Neural cell (in vitro differentiated cells): ENCODE measurements around the gene TMED3. TPM values are rescaled to one million over a fixed set of nuclear protein-coding genes. Genes with fewer than 3 reads are reported as not detected.

ENCODE experiments used
- H2AFZ ChIP-seq: fragments of 200-600, 300-800 bp; sonication (generic), shearing (Covaris generic); 2 replicates; pipeline ENCODE4 v1.6.0; 2014; ENCODE audit warnings: low read depth, mild to moderate bottlenecking, antibody characterized with exemption, low read length, moderate library complexity
- H3F3A ChIP-seq: fragments of 200-600 bp; shearing (Covaris generic); 2 replicates; pipeline ENCODE4 v1.6.1; 2016; ENCODE audit warnings: mild to moderate bottlenecking, moderate library complexity, mixed read lengths, antibody characterized with exemption, low read length; ENCODE audit not compliant: insufficient read depth, poor library complexity, severe bottlenecking
- H3K27ac ChIP-seq: fragments of 200-600, 300-800 bp; sonication (generic), shearing (Covaris generic); 2 replicates; pipeline ENCODE4 v1.5.1; 2014; ENCODE audit warnings: mild to moderate bottlenecking, low read length, moderate library complexity
- H3K27me3 ChIP-seq: fragments of 300-800, 200-600 bp; sonication (generic), shearing (Covaris generic); 2 replicates; pipeline ENCODE4 v1.6.0; 2014; ENCODE audit warnings: mild to moderate bottlenecking, low read depth, low read length, moderate library complexity; ENCODE audit not compliant: insufficient read depth
- H3K36me3 ChIP-seq: fragments of 300-800, 200-600 bp; sonication (generic), shearing (Covaris generic); 2 replicates; pipeline ENCODE4 v1.5.1; 2014; ENCODE audit warnings: mild to moderate bottlenecking, antibody characterized with exemption, low read length, moderate library complexity; ENCODE audit not compliant: insufficient read depth
- H3K4me2 ChIP-seq: fragments of 300-800, 200-600 bp; sonication (generic), shearing (Covaris generic); 2 replicates; pipeline ENCODE4 v1.6.0; 2014; ENCODE audit warnings: mild to moderate bottlenecking, low read length
- H3K4me3 ChIP-seq: fragments of 300-800, 200-600 bp; sonication (generic), shearing (Covaris generic); 2 replicates; pipeline ENCODE4 v1.5.1; 2014; ENCODE audit warnings: mild to moderate bottlenecking, low read length, moderate library complexity
- H3K79me2 ChIP-seq: fragments of 200-600 bp; shearing (Covaris generic); replicated peaks from 2 replicates; pipeline ENCODE4 v1.6.0; 2014; ENCODE audit warnings: mild to moderate bottlenecking, low read length, moderate library complexity; ENCODE audit not compliant: insufficient read depth
- H3K9ac ChIP-seq: fragments of 300-800, 200-600 bp; sonication (generic), shearing (Covaris generic); 2 replicates; pipeline ENCODE4 v1.6.1; 2016; ENCODE audit warnings: mild to moderate bottlenecking, low read length, mixed read lengths
- H3K9me2 ChIP-seq: fragments of 200-600 bp; shearing (Covaris generic); 2 replicates; pipeline ENCODE4 v1.6.1; 2016; ENCODE audit warnings: mild to moderate bottlenecking, low read length, mixed read lengths; ENCODE audit not compliant: insufficient read depth
- H3K9me3 ChIP-seq: fragments of 200-600, 300-800 bp; sonication (generic), shearing (Covaris generic); 2 replicates; pipeline ENCODE4 v1.6.1; 2016; ENCODE audit warnings: mild to moderate bottlenecking, mixed run types, low read length, moderate library complexity, mixed read lengths
- H4K20me1 ChIP-seq: fragments of 200-600 bp; shearing (Covaris generic); 2 replicates; pipeline ENCODE4 v1.6.1; 2016; ENCODE audit warnings: mild to moderate bottlenecking, mixed run types; ENCODE audit not compliant: insufficient read depth
- CTCF ChIP-seq: fragments of 450-650 bp; IDR thresholded peaks from 2 replicates; pipeline ENCODE4 v1.5.1; 2014; ENCODE audit warnings: antibody characterized with exemption, mild to moderate bottlenecking, moderate library complexity; ENCODE audit not compliant: poor library complexity, severe bottlenecking
- EP300 ChIP-seq: fragments of 450-650 bp; conservative IDR thresholded peaks from 2 replicates; pipeline ENCODE4 v1.6.1; 2014; ENCODE audit warnings: antibody characterized with exemption, mild to moderate bottlenecking, moderate library complexity; ENCODE audit not compliant: poor library complexity, severe bottlenecking
- EZH2 ChIP-seq: fragments of 200-600, 300-800 bp; shearing (Covaris generic), sonication (generic); IDR thresholded peaks from 2 replicates; pipeline ENCODE4 v1.6.1; 2014; ENCODE audit warnings: antibody characterized with exemption, low read length, borderline replicate concordance, mild to moderate bottlenecking; ENCODE audit not compliant: insufficient read depth, poor library complexity, severe bottlenecking
- MXI1 ChIP-seq: fragments of 450-650 bp; conservative IDR thresholded peaks from 2 replicates; pipeline ENCODE4 v1.6.1; 2014; ENCODE audit warnings: antibody characterized with exemption, mild to moderate bottlenecking; ENCODE audit not compliant: poor library complexity, severe bottlenecking
- POLR2AphosphoS5 ChIP-seq: IDR thresholded peaks from 2 replicates; pipeline ENCODE4 v1.6.1; 2012
- RAD21 ChIP-seq: fragments of 450-650 bp; conservative IDR thresholded peaks from 2 replicates; pipeline ENCODE4 v1.6.1; 2014; ENCODE audit warnings: antibody characterized with exemption, mild to moderate bottlenecking, moderate library complexity
- SMC3 ChIP-seq: fragments of 450-650 bp; conservative IDR thresholded peaks from 2 replicates; pipeline ENCODE4 v1.6.1; 2014; ENCODE audit warnings: antibody characterized with exemption, mild to moderate bottlenecking, moderate library complexity; ENCODE audit not compliant: poor library complexity
- TAF1 ChIP-seq: IDR thresholded peaks from 2 replicates; pipeline ENCODE4 v1.6.1; 2012; ENCODE audit warnings: low read depth
- polyA plus RNA-seq: library from polyadenylated mRNA; depleted of rRNA; stranded (reverse); fragments of >200 nt; gene quantifications from 2 replicates; pipeline ENCODE4 v1.2.3, GENCODE V29; 2014
- TF ChIP-seq, protein P1 (sequence below): IDR thresholded peaks from 2 replicates; pipeline ENCODE4 v1.6.1; 2012; ENCODE audit warnings: borderline replicate concordance

Gene TMED3
- polyA plus RNA-seq, 1 donor from 2014 or later, result 83.5 TPM

GRCh38 chr15:79322945-79323344, 12.0 kb downstream of the TMED3 start:
- Histone ChIP-seq H3K4me3 (no peak overlapping the region), H3K9ac (no peak overlapping the region), H3F3A (no peaks in the 10 kb centered on the region), H3K36me3 (peaks cover 16% of the 10 kb centered on the region), H3K4me2 (no peak overlapping the region), H3K9me3 (no peaks in the 10 kb centered on the region), H2AFZ (no peak overlapping the region), H3K9me2 (no peaks in the 10 kb centered on the region), H3K79me2 (no peaks in the 10 kb centered on the region), H3K27ac (no peak overlapping the region), H4K20me1 (no peaks in the 10 kb centered on the region), H3K27me3 (no peaks in the 10 kb centered on the region)
- no peak for TF ChIP-seq CTCF

- Histone ChIP-seq H4K20me1 (no peaks in the 10 kb centered on the region), H3K36me3 (no peaks in the 10 kb centered on the region), H3K27ac (no peak overlapping the region), H3K9me2 (no peaks in the 10 kb centered on the region), H3K4me2 (no peak overlapping the region), H2AFZ (no peak overlapping the region), H3K4me3 (no peak overlapping the region), H3K79me2 (no peaks in the 10 kb centered on the region), H3K9me3 (no peaks in the 10 kb centered on the region), H3F3A (no peaks in the 10 kb centered on the region), H3K9ac (no peak overlapping the region), H3K27me3 (no peaks in the 10 kb centered on the region)
- TF ChIP-seq POLR2AphosphoS5, result no peak
These were observed 18.3 kb downstream of the TMED3 start for GRCh38 chr15:79329171-79329611.

DNA sequence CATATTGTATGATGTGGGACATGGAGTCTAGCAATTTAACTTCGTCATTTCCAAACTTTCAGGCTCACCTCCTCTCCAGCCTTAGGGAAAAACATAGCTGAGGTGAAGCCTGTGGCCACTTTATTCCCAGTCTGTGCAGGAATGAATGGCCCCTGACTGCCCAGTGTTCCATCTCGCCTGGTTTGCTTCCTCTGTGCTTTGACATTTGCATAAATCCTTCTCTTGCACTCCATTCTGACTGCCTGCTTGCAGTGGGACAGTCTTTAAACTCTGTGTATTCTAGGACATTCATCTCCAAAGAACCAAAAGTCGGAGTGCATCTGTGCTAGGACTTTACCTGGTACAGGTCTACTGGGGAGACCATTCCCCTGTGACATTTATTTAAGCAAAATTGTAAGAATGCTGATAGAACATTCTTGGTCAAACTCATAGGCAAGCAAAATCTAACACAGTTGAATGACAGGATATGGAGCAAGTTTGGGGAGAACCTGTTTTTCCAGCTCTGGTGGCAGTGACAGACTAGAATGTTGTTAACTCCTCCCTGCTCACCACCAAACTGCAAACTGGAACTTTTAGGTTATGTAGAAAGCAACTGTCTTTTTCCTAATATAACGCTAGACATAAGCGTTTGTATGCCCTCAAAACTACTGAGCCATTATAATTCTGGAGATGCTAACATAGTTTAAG, 22.1 kb downstream of the TMED3 start:
- Histone ChIP-seq H3K9me3 (no peaks in the 10 kb centered on the region), H3K27me3 (no peaks in the 10 kb centered on the region), H3K4me3 (no peak overlapping the region), H3K9ac (no peak overlapping the region), H2AFZ (no peak overlapping the region), H3K36me3 (no peaks in the 10 kb centered on the region), H3K79me2 (no peaks in the 10 kb centered on the region), H3K4me2 (no peak overlapping the region), H4K20me1 (no peaks in the 10 kb centered on the region), H3F3A (no peaks in the 10 kb centered on the region), H3K27ac (no peak overlapping the region), H3K9me2 (no peaks in the 10 kb centered on the region)
- TF ChIP-seq, protein P1, sequence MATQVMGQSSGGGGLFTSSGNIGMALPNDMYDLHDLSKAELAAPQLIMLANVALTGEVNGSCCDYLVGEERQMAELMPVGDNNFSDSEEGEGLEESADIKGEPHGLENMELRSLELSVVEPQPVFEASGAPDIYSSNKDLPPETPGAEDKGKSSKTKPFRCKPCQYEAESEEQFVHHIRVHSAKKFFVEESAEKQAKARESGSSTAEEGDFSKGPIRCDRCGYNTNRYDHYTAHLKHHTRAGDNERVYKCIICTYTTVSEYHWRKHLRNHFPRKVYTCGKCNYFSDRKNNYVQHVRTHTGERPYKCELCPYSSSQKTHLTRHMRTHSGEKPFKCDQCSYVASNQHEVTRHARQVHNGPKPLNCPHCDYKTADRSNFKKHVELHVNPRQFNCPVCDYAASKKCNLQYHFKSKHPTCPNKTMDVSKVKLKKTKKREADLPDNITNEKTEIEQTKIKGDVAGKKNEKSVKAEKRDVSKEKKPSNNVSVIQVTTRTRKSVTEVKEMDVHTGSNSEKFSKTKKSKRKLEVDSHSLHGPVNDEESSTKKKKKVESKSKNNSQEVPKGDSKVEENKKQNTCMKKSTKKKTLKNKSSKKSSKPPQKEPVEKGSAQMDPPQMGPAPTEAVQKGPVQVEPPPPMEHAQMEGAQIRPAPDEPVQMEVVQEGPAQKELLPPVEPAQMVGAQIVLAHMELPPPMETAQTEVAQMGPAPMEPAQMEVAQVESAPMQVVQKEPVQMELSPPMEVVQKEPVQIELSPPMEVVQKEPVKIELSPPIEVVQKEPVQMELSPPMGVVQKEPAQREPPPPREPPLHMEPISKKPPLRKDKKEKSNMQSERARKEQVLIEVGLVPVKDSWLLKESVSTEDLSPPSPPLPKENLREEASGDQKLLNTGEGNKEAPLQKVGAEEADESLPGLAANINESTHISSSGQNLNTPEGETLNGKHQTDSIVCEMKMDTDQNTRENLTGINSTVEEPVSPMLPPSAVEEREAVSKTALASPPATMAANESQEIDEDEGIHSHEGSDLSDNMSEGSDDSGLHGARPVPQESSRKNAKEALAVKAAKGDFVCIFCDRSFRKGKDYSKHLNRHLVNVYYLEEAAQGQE, result no peak
- TF ChIP-seq EZH2 (no peak), EP300 (no peak), POLR2AphosphoS5 (no peak), SMC3 (no peak), TAF1 (no peak), CTCF (no peak), RAD21 (no peak), MXI1 (no peak)
